ENCODE measurements around the gene CCDC122.

DNA sequence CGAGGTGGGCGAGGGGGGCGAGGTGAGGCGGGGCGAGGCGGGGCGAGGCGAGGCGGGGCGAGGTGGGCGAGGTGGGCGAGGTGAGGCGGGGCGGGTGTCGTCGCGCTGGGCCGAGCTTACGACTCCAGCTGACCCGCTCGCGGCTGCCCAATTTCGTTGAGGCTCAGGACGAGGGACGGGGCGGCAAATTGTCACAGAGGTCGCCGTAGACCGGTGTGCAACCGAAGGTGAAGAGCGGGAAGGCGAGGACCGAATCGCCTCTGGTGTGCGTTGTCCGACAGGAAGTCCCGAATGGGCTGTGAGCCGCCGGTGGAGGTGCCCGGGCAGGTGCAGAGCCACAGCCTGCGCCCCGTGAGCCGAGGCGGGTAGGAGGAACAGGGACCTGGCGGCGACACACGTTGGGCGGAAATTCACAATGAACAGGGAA lies 228 bp upstream of the CCDC122 start, which contains the start of gene LACC1:
- no peak for TF ChIP-seq POLR2A (IDR thresholded peaks at IDR 0.05)
- TF ChIP-seq EP300 (IDR thresholded peaks at IDR 0.05; ENCODE audit: low read depth): no peak
- TF ChIP-seq, protein P1, sequence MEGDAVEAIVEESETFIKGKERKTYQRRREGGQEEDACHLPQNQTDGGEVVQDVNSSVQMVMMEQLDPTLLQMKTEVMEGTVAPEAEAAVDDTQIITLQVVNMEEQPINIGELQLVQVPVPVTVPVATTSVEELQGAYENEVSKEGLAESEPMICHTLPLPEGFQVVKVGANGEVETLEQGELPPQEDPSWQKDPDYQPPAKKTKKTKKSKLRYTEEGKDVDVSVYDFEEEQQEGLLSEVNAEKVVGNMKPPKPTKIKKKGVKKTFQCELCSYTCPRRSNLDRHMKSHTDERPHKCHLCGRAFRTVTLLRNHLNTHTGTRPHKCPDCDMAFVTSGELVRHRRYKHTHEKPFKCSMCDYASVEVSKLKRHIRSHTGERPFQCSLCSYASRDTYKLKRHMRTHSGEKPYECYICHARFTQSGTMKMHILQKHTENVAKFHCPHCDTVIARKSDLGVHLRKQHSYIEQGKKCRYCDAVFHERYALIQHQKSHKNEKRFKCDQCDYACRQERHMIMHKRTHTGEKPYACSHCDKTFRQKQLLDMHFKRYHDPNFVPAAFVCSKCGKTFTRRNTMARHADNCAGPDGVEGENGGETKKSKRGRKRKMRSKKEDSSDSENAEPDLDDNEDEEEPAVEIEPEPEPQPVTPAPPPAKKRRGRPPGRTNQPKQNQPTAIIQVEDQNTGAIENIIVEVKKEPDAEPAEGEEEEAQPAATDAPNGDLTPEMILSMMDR (IDR thresholded peaks at IDR 0.05): no peak
- TF ChIP-seq POLR2AphosphoS5 (IDR thresholded peaks at IDR 0.05): no peak
